H1 (cell line): Measurements from ENCODE around the gene INHA. TPM values are rescaled to one million over a fixed set of nuclear protein-coding genes. Genes with fewer than 3 reads are reported as not detected.

Experiments used
- CTCF ChIA-PET: fragments of 300-600 bp; sonication (Branson Sonifier 250); formaldehyde crosslinking; loops from one replicate; lab custom pipeline; 2021; ENCODE audit not compliant: partially characterized antibody; lab: Charles Lee
- POLR2A ChIA-PET: fragments of 300-600 bp; sonication (Branson Sonifier 250); formaldehyde crosslinking; loops from one replicate; lab custom pipeline; 2021; ENCODE audit warnings: inconsistent platforms; ENCODE audit not compliant: partially characterized antibody; lab: Charles Lee
- DNase-seq, 2 experiments: peaks; one replicate each; pipeline versions ENCODE4 v3.0.0 to v3.0.0-alpha.2; 2010 to 2022; ENCODE audit warnings: low spot score in 2 of 2, low read depth in 1 of 2, mixed read lengths in 1 of 2
- FAIRE-seq: peaks from 2 replicates; lab custom pipeline; 2011; peaks lifted over from hg19 to GRCh38; lab: Jason Lieb, UNC
- H2AFZ ChIP-seq: 2 replicates; pipeline ENCODE4 v1.8.1; 2012; ENCODE audit warnings: low read length, inconsistent platforms
- H2AK5ac ChIP-seq: 2 replicates; pipeline ENCODE4 v1.6.1; 2013; ENCODE audit warnings: low read depth, low read length
- H2BK120ac ChIP-seq: replicated peaks from 2 replicates; pipeline ENCODE3; 2013; ENCODE audit warnings: low read depth, low read length, inconsistent platforms
- H2BK12ac ChIP-seq: 2 replicates; pipeline ENCODE4 v1.6.1; 2013; ENCODE audit warnings: low read depth, low read length
- H2BK15ac ChIP-seq: 2 replicates; pipeline ENCODE4 v1.6.1; 2013; ENCODE audit warnings: low read length
- H2BK20ac ChIP-seq: 2 replicates; pipeline ENCODE4 v1.6.1; 2013; ENCODE audit warnings: low read length
- H2BK5ac ChIP-seq: 2 replicates; pipeline ENCODE4 v1.6.1; 2013; ENCODE audit warnings: low read depth, low read length
- H3K14ac ChIP-seq: 2 replicates; pipeline ENCODE4 v1.6.1; 2013; ENCODE audit warnings: inconsistent platforms; ENCODE audit not compliant: insufficient read length
- H3K18ac ChIP-seq: 2 replicates; pipeline ENCODE4 v1.6.1; 2013; ENCODE audit warnings: low read length; ENCODE audit errors: extremely low read depth
- H3K23ac ChIP-seq: 2 replicates; pipeline ENCODE4 v1.6.1; 2013; ENCODE audit warnings: inconsistent platforms; ENCODE audit not compliant: insufficient read length
- H3K23me2 ChIP-seq: 2 replicates; pipeline ENCODE4 v1.6.1; 2013; ENCODE audit warnings: low read depth, low read length
- H3K27ac ChIP-seq: 2 replicates; pipeline ENCODE4 v1.6.1; 2011; ENCODE audit warnings: low read depth, low read length, inconsistent platforms
- H3K27me3 ChIP-seq, 4 experiments: replicated peaks in 1 of 4; 1 replicate in 1 of 4; 2 replicates in 3 of 4; pipeline versions ENCODE4 v1.6.1 to v1.8.1; 2011 to 2013; ENCODE audit warnings: low read length in 3 of 4, mild to moderate bottlenecking in 3 of 4, inconsistent platforms in 2 of 4, mixed read lengths in 2 of 4, moderate library complexity in 1 of 4; ENCODE audit not compliant: control insufficient read depth in 3 of 4, insufficient read depth in 3 of 4; ENCODE audit errors: extremely low read depth in 1 of 4
- H3K36me3 ChIP-seq, 4 experiments: 2 replicates each; pipeline versions ENCODE4 v1.6.1 to v1.8.1; 2011 to 2013; ENCODE audit warnings: mild to moderate bottlenecking in 4 of 4, low read length in 3 of 4, moderate library complexity in 2 of 4, control low read depth in 1 of 4, inconsistent platforms in 1 of 4; ENCODE audit not compliant: insufficient read depth in 4 of 4, control insufficient read depth in 2 of 4
- H3K4ac ChIP-seq: replicated peaks from 2 replicates; pipeline ENCODE3; 2013; ENCODE audit warnings: low read length, low read depth, mixed read lengths, inconsistent platforms; ENCODE audit not compliant: insufficient read length
- H3K4me1 ChIP-seq, 4 experiments: replicated peaks in 1 of 4; 1 replicate in 1 of 4; 2 replicates in 3 of 4; pipeline versions ENCODE4 v1.6.1 to v1.8.1; 2011 to 2013; ENCODE audit warnings: low read length in 3 of 4, inconsistent platforms in 2 of 4, mixed read lengths in 1 of 4; ENCODE audit not compliant: insufficient read depth in 4 of 4, control insufficient read depth in 3 of 4
- H3K4me2 ChIP-seq, 2 experiments: 2 replicates each; pipeline versions ENCODE4 v1.6.1 to v1.8.1; 2011 to 2013; ENCODE audit warnings: low read depth in 2 of 2, low read length in 2 of 2, control low read depth in 1 of 2, inconsistent platforms in 1 of 2, mild to moderate bottlenecking in 1 of 2; ENCODE audit not compliant: insufficient read depth in 1 of 2
- H3K4me3 ChIP-seq, 4 experiments: fragments of 200-600, 300-600 bp in 1 of 4; sonication (generic), shearing (Covaris generic), sonication (Bioruptor Twin) in 1 of 4; 2 replicates each; pipeline versions ENCODE4 v1.5.1 to v1.8.1; 2011 to 2016; ENCODE audit warnings: low read length in 4 of 4, low read depth in 3 of 4, control low read depth in 2 of 4, inconsistent platforms in 2 of 4, mild to moderate bottlenecking in 2 of 4, mixed read lengths in 1 of 4, moderate library complexity in 1 of 4; ENCODE audit not compliant: insufficient read depth in 2 of 4; ENCODE audit errors: extremely low read depth in 1 of 4
- H3K56ac ChIP-seq: replicated peaks from 2 replicates; pipeline ENCODE3; 2013; ENCODE audit warnings: low read depth, mild to moderate bottlenecking, mixed read lengths, low read length, inconsistent platforms; ENCODE audit not compliant: insufficient read length
- H3K79me1 ChIP-seq: 2 replicates; pipeline ENCODE4 v1.6.1; 2013; ENCODE audit warnings: low read depth, low read length, control low read depth
- H3K79me2 ChIP-seq, 2 experiments: 2 replicates each; pipeline versions ENCODE4 v1.6.1 to v1.8.1; 2012 to 2013; ENCODE audit warnings: low read length in 2 of 2, mild to moderate bottlenecking in 2 of 2, inconsistent platforms in 1 of 2; ENCODE audit not compliant: insufficient read depth in 2 of 2, control insufficient read depth in 1 of 2
- H3K9ac ChIP-seq, 4 experiments: replicated peaks in 1 of 4; 1 replicate in 1 of 4; 2 replicates in 3 of 4; pipeline versions ENCODE4 v1.6.1 to v1.8.1; 2011 to 2013; ENCODE audit warnings: low read depth in 3 of 4, low read length in 3 of 4, control low read depth in 2 of 4, mild to moderate bottlenecking in 2 of 4, moderate library complexity in 2 of 4, inconsistent platforms in 1 of 4; ENCODE audit errors: extremely low read depth in 1 of 4
- H3K9me3 ChIP-seq, 2 experiments: 2 replicates each; pipeline versions ENCODE4 v1.6.1 to v1.8.1; 2012 to 2013; ENCODE audit warnings: mild to moderate bottlenecking in 2 of 2, moderate library complexity in 2 of 2, control low read depth in 1 of 2, inconsistent platforms in 1 of 2, low read depth in 1 of 2, low read length in 1 of 2, mixed read lengths in 1 of 2; ENCODE audit not compliant: insufficient read depth in 2 of 2
- H4K20me1 ChIP-seq, 2 experiments: replicated peaks in 1 of 2; 2 replicates each; pipeline versions ENCODE3 to v1.8.1; 2011 to 2013; ENCODE audit warnings: inconsistent platforms in 2 of 2, low read length in 2 of 2, mild to moderate bottlenecking in 1 of 2; ENCODE audit not compliant: insufficient read depth in 2 of 2, control insufficient read depth in 1 of 2
- H4K5ac ChIP-seq: 2 replicates; pipeline ENCODE4 v1.6.1; 2013; ENCODE audit warnings: low read length, low read depth, mixed read lengths, inconsistent platforms; ENCODE audit not compliant: insufficient read length
- H4K8ac ChIP-seq: 2 replicates; pipeline ENCODE4 v1.8.0; 2013; ENCODE audit warnings: mild to moderate bottlenecking, moderate library complexity, low read length, inconsistent platforms; ENCODE audit not compliant: insufficient read depth; ENCODE audit errors: extremely low read depth
- H4K91ac ChIP-seq: replicated peaks from 2 replicates; pipeline ENCODE3; 2013; ENCODE audit warnings: low read length, mixed read lengths, inconsistent platforms; ENCODE audit not compliant: insufficient read length
- BACH1 ChIP-seq: IDR thresholded peaks from 2 replicates; pipeline ENCODE4 v1.6.1; 2012; ENCODE audit warnings: low read length, improper control_type of control experiment
- MAFK ChIP-seq: IDR thresholded peaks from 2 replicates; pipeline ENCODE4 v1.6.1; 2012; ENCODE audit warnings: low read depth, mild to moderate bottlenecking, improper control_type of control experiment, low read length
- NANOG ChIP-seq: IDR thresholded peaks from 2 replicates; pipeline ENCODE4 v1.6.1; 2011; ENCODE audit warnings: low read length, low read depth, mild to moderate bottlenecking, inconsistent platforms; ENCODE audit not compliant: insufficient read depth, poor library complexity, severe bottlenecking
- POU5F1 ChIP-seq: IDR thresholded peaks from 2 replicates; pipeline ENCODE4 v1.6.1; 2011; ENCODE audit warnings: low read depth, mild to moderate bottlenecking, low read length, moderate library complexity
- RFX5 ChIP-seq: IDR thresholded peaks from 2 replicates; pipeline ENCODE4 v1.6.1; 2011; ENCODE audit warnings: low read depth, low read length, improper control_type of control experiment, borderline replicate concordance
- WGBS, 2 experiments: shearing (Covaris generic) in 1 of 2; methylation state at CpG; one replicate each; pipeline versions ENCODE4 v1.1.6 to v1.1.7; 2013 to 2015; ENCODE audit warnings: low lambda C conversion rate in 2 of 2, mixed read lengths in 2 of 2, inconsistent platforms in 1 of 2, low coverage in 1 of 2, missing lambda C conversion rate in 1 of 2; ENCODE audit not compliant: insufficient replicate concordance in 2 of 2, insufficient coverage in 1 of 2, insufficient read length in 1 of 2; ENCODE audit errors: extremely low coverage in 1 of 2, missing lambda C conversion rate in 1 of 2; 5-methylcytosine and 5-hydroxymethylcytosine counted together
- polyA plus RNA-seq, 7 experiments: library from polyadenylated mRNA; depleted of rRNA in 3 of 7; stranded (reverse) in 5 of 7; unstranded in 2 of 7; fragments of >200 nt in 5 of 7; fragments of 200-250 nt in 2 of 7; gene quantifications; 1 replicate in 5 of 7; 2 replicates in 1 of 7; 4 replicates in 1 of 7; pipeline versions ENCODE4 v1.2.1 to v1.2.3, GENCODE V29; 2011 to 2013; ENCODE audit warnings: missing spikeins in 2 of 7, mixed read lengths in 2 of 7
- total RNA-seq: library from RNA; stranded (reverse); fragmentation: NEBNext Ultra II Directional; extraction: Animal tissue kit (Norgen Biotek cat#: 25700); gene quantifications from 2 replicates; pipeline ENCODE4 v1.2.1, GENCODE V29; 2021
- TF ChIP-seq, protein P1 (sequence below): IDR thresholded peaks from 2 replicates; pipeline ENCODE4 v1.6.1; 2012; ENCODE audit warnings: inconsistent platforms

Gene INHA
- total and polyA plus RNA-seq, 2 of the 8 experiments (the other 6 are each of a cell fraction or from before 2014, with no cell fraction given): 0.65 to 2.7 TPM

DNA sequence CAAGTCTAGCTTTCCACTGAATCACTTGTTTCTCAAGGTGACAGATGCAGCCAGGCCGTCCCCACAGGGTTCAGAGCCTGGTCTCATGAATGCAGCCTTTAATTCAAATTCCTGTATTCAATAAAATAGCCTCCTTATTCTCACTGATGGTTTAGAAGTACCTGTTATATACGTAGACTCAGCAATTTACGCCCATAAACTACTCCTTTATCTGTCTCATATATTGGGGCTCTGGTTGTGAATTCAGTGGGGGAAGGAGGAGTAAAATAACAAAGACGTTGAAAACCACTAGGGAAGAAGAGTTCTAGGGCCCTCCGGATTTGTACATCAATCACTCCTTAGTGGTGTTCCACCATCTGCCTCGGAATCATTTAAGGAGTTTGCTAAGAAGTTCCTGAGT lies 2.5 kb upstream of the INHA start:
- FAIRE-seq (no peak), DNase-seq (no peak)
- Histone ChIP-seq H3K9me3 (peaks cover 0 to 8% of the 10 kb centered on the region in 2 experiments; a peak in 1 of 4 replicates), H2BK20ac (no peak overlapping the region), H3K56ac (no peak overlapping the region), H3K36me3 (peaks cover 0 to 34% (median 7%) of the 10 kb centered on the region in 4 experiments; a peak in 4 of 8 replicates), H4K91ac (no peak overlapping the region), H3K4me1 (peaks cover 0 to 40% (median 34%) of the 10 kb centered on the region in 4 experiments; a peak in 6 of 7 replicates), H3K79me2 (peaks cover 0 to 7% of the 10 kb centered on the region in 2 experiments; a peak in 2 of 4 replicates), H3K4me3 (peak overlapping the region; percentile 45 to 74 (median 58); a peak in 5 of 8 replicates), H3K18ac (no peak overlapping the region), H3K23me2 (peaks cover 8% of the 10 kb centered on the region; the same call in 1 of the 2 replicates), H2BK5ac (no peak overlapping the region), H4K20me1 (no peaks in the 10 kb centered on the region), H3K27ac (no peak overlapping the region), H3K4me2 (peak overlapping the region; percentile 67 to 79), H2BK120ac (no peak overlapping the region), H3K79me1 (no peaks in the 10 kb centered on the region), H3K14ac (no peak overlapping the region), H4K8ac (no peak overlapping the region), H3K9ac (no peak overlapping the region), H2AK5ac (peak overlapping the region; percentile 57; the same call in 1 of the 2 replicates), H2AFZ (no peak overlapping the region), H2BK15ac (no peak overlapping the region), H2BK12ac (no peak overlapping the region), H3K23ac (no peak overlapping the region), H4K5ac (no peak overlapping the region), H3K27me3 (peaks cover 0 to 2% (median 0%) of the 10 kb centered on the region in 4 experiments; a peak in 1 of 7 replicates), H3K4ac (no peak overlapping the region)
- WGBS, 2 experiments: 86% methylated on average over 6 of the region's 6 CpGs; no CpG with 5 or more reads in 1 of the 2 experiments
- ChIA-PET CTCF (interaction anchor here (1.1 to 19.7 kb wide), 3 partner anchors 10 to 70 kb away, joined by 3 to 293 read pairs (median 9); partner anchors contain the start of genes CHPF and TMEM198), POLR2A (interaction anchor here (0.6 to 18.6 kb wide), 7 partner anchors 9 to 59 kb away, joined by 3 to 293 read pairs (median 4); partner anchors contain the start of gene STK11IP)
- TF ChIP-seq POU5F1: no peak
- TF ChIP-seq MAFK: no peak
- no peak for TF ChIP-seq RFX5
- TF ChIP-seq BACH1: no peak
- TF ChIP-seq, protein P1, sequence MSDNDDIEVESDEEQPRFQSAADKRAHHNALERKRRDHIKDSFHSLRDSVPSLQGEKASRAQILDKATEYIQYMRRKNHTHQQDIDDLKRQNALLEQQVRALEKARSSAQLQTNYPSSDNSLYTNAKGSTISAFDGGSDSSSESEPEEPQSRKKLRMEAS: no peak
- no peak for TF ChIP-seq NANOG
